PC-3 (cell line): ENCODE data around the gene ADIPOR1. TPM values are rescaled to one million over a fixed set of nuclear protein-coding genes. Genes with fewer than 3 reads are reported as not detected.

Experiments
- ATAC-seq: fragments of 200-7000 bp; cut with Tn5 transposase; 2 replicates; pipeline ENCODE4 v1.9.1; 2020; ENCODE audit warnings: mild to moderate bottlenecking, moderate library complexity
- BruUV-seq: library from RNA; stranded (reverse); fragments of 400-500 nt; replicated peaks from 2 replicates; lab custom pipeline; 2021; lab: Mats Ljungman, UMichigan
- CTCF ChIA-PET: fragments of 300-600 bp; sonication (Branson Sonifier 250); formaldehyde crosslinking; loops from one replicate; lab custom pipeline; 2022; ENCODE audit warnings: antibody characterized with exemption; lab: Charles Lee
- POLR2A ChIA-PET: fragments of 300-600 bp; sonication (Branson Sonifier 250); formaldehyde crosslinking; loops from one replicate; lab custom pipeline; 2022; ENCODE audit warnings: antibody characterized with exemption; ENCODE audit not compliant: unreplicated experiment; lab: Charles Lee
- DNase-seq: peaks from one replicate; pipeline ENCODE4 v3.0.0-alpha.2; 2015
- H2AFZ ChIP-seq: fragments of 300-600 bp; sonication (generic); 2 replicates; pipeline ENCODE4 v1.6.0; 2016; ENCODE audit warnings: antibody characterized with exemption, low read length
- H3F3A ChIP-seq: fragments of 300-600 bp; sonication (generic); one replicate; pipeline ENCODE4 v1.6.0; 2017; ENCODE audit warnings: antibody characterized with exemption, low read length, control low read depth, mild to moderate bottlenecking; ENCODE audit not compliant: unreplicated experiment
- H3K27ac ChIP-seq: fragments of 300-600 bp; sonication (generic); 2 replicates; pipeline ENCODE4 v1.5.1; 2016; ENCODE audit warnings: mild to moderate bottlenecking, low read length
- H3K27me3 ChIP-seq: fragments of 300-600 bp; sonication (generic); 2 replicates; pipeline ENCODE4 v1.6.1; 2016; ENCODE audit warnings: low read length, mixed read lengths
- H3K36me3 ChIP-seq: fragments of 300-600 bp; sonication (generic); 2 replicates; pipeline ENCODE4 v1.6.1; 2016; ENCODE audit warnings: low read depth, mixed run types, low read length, mixed read lengths
- H3K4me1 ChIP-seq: fragments of 300-600 bp; sonication (generic); 2 replicates; pipeline ENCODE4 v1.5.1; 2016; ENCODE audit warnings: low read length; ENCODE audit not compliant: insufficient read depth
- H3K4me2 ChIP-seq: fragments of 300-600 bp; sonication (generic); 2 replicates; pipeline ENCODE4 v1.6.0; 2016; ENCODE audit warnings: low read length
- H3K4me3 ChIP-seq: fragments of 300-600 bp; sonication (generic); 2 replicates; pipeline ENCODE4 v1.5.1; 2016; ENCODE audit warnings: mild to moderate bottlenecking, low read length, mixed read lengths
- H3K79me2 ChIP-seq: fragments of 300-600 bp; sonication (generic); 2 replicates; pipeline ENCODE4 v1.6.1; 2017; ENCODE audit warnings: low read length, mixed read lengths
- H3K9ac ChIP-seq: fragments of 300-600 bp; sonication (generic); 2 replicates; pipeline ENCODE4 v1.6.0; 2016; ENCODE audit warnings: mild to moderate bottlenecking, low read length
- H3K9me2 ChIP-seq: fragments of 300-600 bp; sonication (generic); replicated peaks from 2 replicates; pipeline ENCODE4 v1.6.1; 2016; ENCODE audit warnings: mixed run types, low read length, mixed read lengths
- H3K9me3 ChIP-seq: fragments of 300-600 bp; sonication (generic); 2 replicates; pipeline ENCODE4 v1.6.1; 2016; ENCODE audit warnings: low read length, mixed read lengths
- H4K20me1 ChIP-seq: fragments of 300-600 bp; sonication (generic); 2 replicates; pipeline ENCODE4 v1.6.1; 2016; ENCODE audit warnings: low read length, mixed read lengths
- CTCF ChIP-seq: fragments of 300-600 bp; sonication (generic); conservative IDR thresholded peaks from 2 replicates; pipeline ENCODE4 v1.5.1; 2017; ENCODE audit warnings: antibody characterized with exemption, low read depth, mild to moderate bottlenecking, low read length
- EZH2 ChIP-seq: fragments of 300-600 bp; sonication (generic); IDR thresholded peaks from one replicate; pipeline ENCODE4 v1.6.1; 2017; ENCODE audit warnings: antibody characterized with exemption, mild to moderate bottlenecking, low read length; ENCODE audit not compliant: unreplicated experiment
- EZH2phosphoT487 ChIP-seq: fragments of 300-600 bp; sonication (generic); IDR thresholded peaks from 2 replicates; pipeline ENCODE4 v1.6.1; 2018; ENCODE audit warnings: mild to moderate bottlenecking, antibody characterized with exemption, low read length, borderline replicate concordance
- intact Hi-C: fragments of 100-400 bp; cut with micrococcal nuclease; formaldehyde crosslinking; loops from 2 replicates; pipeline ENCODE4 v1.9.0; 2023
- total RNA-seq: library from RNA; depleted of rRNA; stranded (reverse); fragments of >200 nt; gene quantifications from 2 replicates; pipeline ENCODE4 v1.2.3, GENCODE V29; 2014

The ADIPOR1 gene
- total RNA-seq, 1 experiment from 2014 or later = 137 TPM

DNA sequence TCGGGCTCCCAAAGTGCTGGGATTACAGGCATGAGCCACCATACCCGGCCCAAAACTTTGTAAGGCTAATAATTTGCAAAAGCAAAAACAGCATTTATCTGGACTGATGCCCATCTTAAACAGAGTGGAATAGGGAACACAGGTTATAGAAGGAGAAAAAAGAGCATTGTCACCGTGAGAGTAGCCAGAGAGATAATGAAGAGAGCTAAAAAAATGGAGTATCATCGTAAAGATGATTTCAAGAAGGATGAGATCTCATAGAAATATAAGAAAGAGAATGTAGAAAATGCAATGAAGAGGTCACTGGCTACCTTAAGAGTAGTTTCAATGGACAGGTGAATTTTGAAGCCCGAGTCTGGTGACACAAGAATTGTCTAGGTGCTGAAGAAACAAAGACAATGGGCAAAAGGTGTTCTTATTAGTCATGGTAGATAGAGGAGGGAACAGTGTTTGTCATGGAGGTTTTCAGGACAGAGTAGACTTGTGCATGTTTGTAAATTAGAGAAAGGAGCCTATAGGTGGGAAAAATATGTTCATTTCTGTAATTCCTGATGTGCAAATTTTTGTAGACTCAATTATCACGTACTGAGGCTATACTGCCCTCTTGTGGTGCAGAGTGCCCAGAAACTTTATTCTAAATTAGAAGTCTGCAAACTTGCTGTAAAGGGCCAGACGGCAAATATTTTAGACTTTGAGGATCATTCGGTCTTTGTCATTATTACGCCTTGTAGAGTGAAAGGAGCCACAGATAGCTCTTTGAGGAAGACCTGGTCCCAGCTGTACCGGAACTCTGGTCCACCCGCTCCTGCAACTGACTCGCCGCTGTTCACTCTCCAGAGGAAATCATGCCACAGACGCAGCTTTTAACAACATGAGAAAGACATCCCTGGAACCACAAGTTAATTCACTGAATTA, 41.0 kb upstream of the ADIPOR1 start:
- H2AFZ ChIP-seq = peak overlapping the region; percentile 93
- DNase-seq = peak; percentile 88
- POLR2A ChIA-PET = no interaction called here

DNA sequence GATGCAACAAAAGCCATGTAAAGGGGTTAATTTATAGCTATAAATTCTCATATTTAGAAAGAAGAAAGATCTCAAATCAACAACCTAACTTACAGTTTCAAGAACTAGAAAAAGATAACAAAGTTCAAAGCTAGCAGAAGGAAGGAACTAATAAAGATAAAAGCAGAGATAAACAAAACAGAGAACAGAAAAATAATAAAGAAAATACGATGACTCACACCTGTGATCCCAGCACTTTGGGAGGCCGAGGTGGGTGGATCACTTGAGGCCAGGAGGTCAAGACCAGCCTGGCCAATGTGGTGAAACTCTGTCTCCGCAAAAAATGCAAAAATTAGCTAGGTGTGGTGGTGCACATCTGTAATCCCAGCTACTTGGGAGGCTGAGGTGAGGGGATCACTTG, 36.6 kb upstream of the ADIPOR1 start:
- Histone ChIP-seq H4K20me1 (no peaks in the 10 kb centered on the region), H3K4me1 (peaks cover 7% of the 10 kb centered on the region; the same call in 1 of the 2 replicates), H3K9ac (no peak overlapping the region), H3K9me2 (no peaks in the 10 kb centered on the region), H3K27ac (no peak overlapping the region), H3K4me2 (no peak overlapping the region), H3K36me3 (no peaks in the 10 kb centered on the region), H2AFZ (no peak overlapping the region), H3K4me3 (no peak overlapping the region), H3K27me3 (peaks cover 56% of the 10 kb centered on the region), H3K9me3 (no peaks in the 10 kb centered on the region), H3F3A (no peaks in the 10 kb centered on the region), H3K79me2 (no peaks in the 10 kb centered on the region)
- ChIA-PET POLR2A (interaction anchor here (0.6 to 0.7 kb wide), 2 partner anchors 13 to 22 kb away, joined by 5 read pairs; partner anchors contain the start of gene TMEM183A), CTCF (no interaction called here)
- intact Hi-C loops = loop anchor here (5.0 kb wide), 1 partner anchor 242 kb away; no protein-coding TSS in a partner anchor
- ATAC-seq (no peak), DNase-seq (no peak)
- no TSS peak for BruUV-seq
- no peak for TF ChIP-seq CTCF
- TF ChIP-seq EZH2 = no peak
- no peak for TF ChIP-seq EZH2phosphoT487

More for the DNA sequence above, 41.0 kb upstream of the ADIPOR1 start:
- H4K20me1 ChIP-seq = no peaks in the 10 kb centered on the region
- H3K27me3 ChIP-seq = peaks cover 27% of the 10 kb centered on the region
- no peak for TF ChIP-seq EZH2phosphoT487
- TF ChIP-seq CTCF = peak; percentile 97
- CTCF ChIA-PET = interaction anchor here (0.7 to 1.0 kb wide), 2 partner anchors 40 to 72 kb away, joined by 3 to 8 read pairs; partner anchors contain the start of gene KLHL12
- intact Hi-C loops = loop anchor here (1.0 to 5.0 kb wide), 5 partner anchors 30 to 247 kb away; partner anchors contain the start of gene RABIF
- H3K9me3 ChIP-seq = no peaks in the 10 kb centered on the region
- H3K27ac ChIP-seq = no peak overlapping the region
- no peaks in the 10 kb centered on the region for H3K36me3 ChIP-seq
- peak overlapping the region; percentile 66 for H3K4me3 ChIP-seq
- no peaks in the 10 kb centered on the region for H3K79me2 ChIP-seq
- H3K4me2 ChIP-seq = peak overlapping the region; percentile 90
- ATAC-seq = peak; percentile 69
- H3K9ac ChIP-seq = no peak overlapping the region
- no TSS peak for BruUV-seq
- H3K9me2 ChIP-seq = no peaks in the 10 kb centered on the region
- H3F3A ChIP-seq = no peaks in the 10 kb centered on the region
- peaks cover 7% of the 10 kb centered on the region; the same call in 1 of the 2 replicates for H3K4me1 ChIP-seq
